Measurements from ENCODE around the gene PXMP4.

The PXMP4 gene

DNA sequence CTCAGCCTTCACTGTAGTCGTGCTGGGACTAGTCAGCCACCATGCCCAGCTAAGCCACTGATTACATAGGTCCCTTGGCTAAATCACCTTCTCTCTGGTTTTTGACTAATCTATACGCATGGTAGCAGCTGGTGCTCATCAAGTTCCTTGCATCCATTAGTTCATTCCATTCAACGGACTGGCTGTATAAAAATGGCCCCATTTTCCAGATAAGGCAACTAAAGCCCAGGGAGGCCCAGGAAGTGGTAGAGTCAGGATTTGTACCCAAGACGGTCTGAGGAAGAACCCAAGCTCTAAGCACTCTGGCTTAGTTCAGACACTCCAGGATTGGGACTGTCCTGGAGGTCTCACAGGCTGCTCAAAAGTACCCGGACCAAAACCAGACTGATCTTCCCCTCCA, 38.8 kb downstream of the PXMP4 start:
- DNase-seq, result no peak

DNA sequence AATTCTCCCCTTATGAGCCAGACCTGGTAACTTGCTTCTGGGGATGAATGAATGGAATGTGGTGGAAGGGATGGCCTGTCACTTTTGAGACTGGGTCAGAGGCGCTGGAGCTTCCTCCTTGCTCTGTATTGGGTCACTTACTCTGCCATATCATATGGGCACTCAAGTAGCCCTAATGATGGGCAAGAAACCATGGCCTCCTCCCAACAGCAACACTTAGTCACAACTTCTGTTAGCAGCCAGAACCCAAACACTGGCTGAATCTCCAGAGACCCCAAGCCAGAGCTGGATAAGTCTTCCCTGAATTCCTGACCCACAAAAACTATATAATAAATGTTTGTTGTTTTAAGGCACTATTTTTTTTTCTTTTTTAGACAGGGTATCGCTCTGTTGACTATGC, 39.4 kb downstream of the PXMP4 start:
- no peak for DNase-seq

DNA sequence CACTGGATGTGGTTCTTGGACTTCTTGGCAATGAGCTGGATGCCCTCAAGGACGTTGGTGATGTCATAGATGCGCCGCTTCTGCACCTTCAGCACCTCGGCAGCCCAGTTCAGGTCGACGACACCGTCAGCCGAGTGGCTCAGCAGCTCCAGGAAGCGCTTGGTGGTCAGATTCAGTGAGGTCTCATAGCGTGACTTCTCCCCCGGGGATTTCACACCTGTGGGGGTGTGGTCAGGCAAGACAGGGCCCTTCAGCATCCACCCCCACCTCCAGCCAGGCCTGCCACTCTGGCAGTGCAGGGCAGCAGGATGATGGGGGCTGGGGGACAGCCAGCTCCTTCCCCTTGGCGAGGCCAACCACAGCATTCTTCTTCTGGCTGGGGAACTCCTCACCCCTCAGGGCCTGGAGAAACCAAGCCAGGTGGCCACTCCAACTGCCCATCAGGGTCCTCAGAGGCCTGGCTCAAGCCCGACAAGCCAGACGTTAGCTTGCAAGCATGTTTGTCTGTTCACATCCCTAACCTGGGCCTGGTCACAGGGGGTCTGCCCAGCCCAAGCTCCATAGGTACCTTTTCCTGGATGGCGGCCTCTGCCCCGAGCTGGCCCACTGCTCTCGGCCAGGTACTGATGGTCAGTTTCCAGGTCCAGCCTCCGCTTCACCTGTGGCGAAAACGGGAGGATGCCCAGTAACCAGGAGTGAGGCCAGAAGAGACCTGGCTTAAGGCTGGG, 40.2 kb downstream of the PXMP4 start:
- DNase-seq, result peak; percentile 49

DNA sequence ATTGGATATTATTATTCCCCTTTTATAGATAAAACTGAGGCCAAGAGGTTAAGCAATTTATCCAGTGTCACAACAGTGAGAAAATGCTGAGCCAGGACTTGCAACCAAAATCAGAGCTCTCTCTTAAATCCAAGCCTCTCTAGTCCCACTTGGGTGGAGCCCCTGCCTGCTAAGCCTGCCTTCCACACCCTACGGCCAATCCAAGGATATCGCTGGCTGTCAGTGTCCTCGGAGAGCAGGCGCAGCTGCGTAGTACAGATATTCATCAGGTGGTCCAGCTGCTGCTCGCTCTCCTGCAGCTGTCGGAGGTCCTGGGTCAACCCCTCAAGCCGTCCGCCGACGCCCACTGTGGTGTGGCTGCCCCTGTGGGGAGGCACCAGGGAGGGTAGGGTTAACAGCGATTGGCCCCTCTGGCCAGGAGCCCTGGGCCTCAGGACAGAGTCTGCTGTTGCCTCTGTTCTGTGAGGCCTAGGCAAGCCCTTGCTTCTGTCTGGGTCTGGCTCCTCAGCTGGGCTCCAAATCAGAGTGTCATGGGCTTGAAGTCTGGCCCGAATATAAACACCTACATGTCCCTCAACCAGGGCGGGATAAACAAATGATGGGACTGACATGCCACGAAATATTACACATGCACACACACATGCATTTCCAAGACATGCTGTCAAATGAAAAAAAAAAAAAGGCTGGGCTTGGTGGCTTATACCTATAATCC, 42.0 kb downstream of the PXMP4 start:
- no peak for DNase-seq

DNA sequence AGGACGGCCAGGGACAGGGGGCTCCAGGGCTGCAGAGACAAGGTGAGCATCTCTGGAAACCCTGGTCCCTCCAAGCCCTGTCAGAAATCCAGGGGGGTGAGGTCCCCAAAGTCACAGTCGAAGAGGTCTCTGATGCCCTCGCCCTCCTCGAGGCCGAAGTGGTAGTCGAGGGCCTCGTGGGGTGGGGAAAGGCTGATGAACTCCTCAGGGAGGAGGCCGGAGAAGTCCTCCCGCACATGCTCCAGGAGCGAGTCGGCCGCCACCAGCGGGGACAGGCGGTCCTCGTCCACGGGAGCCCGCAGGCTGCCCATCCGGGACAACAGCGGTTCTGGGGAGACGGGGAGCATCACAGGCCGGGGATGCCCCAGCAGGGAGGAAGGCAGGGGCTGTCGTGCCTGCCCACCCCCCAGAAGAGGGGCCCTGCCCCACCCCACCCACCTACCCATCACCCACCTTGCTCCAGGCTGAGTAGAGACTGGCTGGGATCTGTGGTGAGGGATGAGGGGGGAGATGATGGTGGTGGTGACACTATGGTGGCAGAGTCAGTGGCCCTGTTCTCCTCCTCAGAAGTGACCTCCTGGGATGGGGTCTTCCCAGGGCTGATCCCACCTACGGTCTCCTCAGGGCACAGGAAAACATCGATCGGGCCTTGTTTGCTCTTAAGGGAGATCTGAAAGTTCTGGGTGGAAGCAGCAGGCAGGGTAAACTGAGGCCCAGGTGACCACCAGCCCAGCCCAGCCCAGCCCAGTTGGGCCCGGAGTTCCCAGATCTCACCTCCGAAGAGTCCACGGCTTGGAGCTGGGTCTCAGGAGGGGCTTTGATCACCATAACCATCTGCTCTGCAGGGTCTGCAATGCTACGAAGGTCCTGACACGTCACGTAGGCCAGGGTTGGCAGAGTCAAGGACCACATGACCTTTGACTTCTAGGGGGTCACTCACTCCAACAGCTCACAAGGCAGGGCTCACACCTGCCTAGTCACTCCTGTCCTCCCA, 43.2 kb downstream of the PXMP4 start:
- no peak for DNase-seq

DNA sequence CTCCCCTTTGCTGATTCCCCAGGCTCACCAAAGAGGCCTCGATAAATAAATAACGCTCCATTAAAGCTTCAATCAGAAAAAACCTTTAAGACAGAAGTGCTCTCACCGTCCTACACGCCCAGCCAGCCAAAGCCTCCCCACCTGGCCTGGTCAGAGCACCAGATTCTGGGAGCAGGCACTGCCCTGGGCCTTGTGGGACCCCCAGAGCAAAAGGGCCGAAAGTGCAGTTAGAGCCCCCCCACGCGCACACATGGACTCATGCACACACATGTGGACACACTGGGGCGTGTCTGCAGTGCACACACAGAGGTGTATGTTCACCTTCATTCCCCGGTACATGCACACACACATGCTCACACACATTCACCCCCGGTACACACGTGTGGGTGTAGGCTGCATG, 44.0 kb downstream of the PXMP4 start:
- DNase-seq, result no peak

DNA sequence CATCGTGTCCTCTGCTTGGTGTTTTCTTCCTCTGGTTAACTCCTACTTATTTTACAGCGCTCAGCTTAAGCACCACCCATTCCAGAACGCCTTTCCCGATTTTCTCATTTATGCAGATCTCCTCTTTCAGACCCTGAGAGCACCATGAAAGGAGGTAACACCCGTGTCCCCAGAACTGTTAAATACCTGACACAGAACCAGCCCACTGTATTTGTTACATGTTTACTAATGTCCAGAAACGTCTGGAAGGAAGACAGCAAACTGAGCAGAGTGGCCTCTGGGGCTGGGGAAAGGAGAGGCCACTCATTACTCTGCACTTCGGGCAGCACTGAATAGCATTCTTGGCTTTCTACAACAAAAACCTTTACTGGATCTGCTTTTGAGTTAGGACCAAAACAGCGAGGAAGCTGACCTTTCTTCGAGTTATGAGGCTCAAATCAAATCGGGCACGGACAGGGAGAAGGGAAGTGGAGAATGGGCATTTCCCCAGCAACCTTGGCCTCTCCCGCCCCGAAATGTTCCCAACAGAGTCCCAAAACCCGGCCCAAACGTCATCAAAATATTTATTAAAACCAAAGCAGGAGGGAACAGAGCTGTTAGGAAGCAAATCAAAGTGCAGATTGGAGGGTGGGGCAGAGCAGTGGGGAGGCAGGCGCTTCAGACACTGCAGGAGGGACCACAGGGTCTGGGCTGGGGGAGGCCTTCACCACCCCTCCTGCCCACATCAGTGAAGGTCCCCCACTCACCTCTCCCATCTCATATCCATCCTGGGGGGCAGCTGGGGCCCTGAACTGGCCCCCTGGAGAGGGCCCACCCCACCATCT, 44.8 kb downstream of the PXMP4 start:
- DNase-seq, result no peak

DNA sequence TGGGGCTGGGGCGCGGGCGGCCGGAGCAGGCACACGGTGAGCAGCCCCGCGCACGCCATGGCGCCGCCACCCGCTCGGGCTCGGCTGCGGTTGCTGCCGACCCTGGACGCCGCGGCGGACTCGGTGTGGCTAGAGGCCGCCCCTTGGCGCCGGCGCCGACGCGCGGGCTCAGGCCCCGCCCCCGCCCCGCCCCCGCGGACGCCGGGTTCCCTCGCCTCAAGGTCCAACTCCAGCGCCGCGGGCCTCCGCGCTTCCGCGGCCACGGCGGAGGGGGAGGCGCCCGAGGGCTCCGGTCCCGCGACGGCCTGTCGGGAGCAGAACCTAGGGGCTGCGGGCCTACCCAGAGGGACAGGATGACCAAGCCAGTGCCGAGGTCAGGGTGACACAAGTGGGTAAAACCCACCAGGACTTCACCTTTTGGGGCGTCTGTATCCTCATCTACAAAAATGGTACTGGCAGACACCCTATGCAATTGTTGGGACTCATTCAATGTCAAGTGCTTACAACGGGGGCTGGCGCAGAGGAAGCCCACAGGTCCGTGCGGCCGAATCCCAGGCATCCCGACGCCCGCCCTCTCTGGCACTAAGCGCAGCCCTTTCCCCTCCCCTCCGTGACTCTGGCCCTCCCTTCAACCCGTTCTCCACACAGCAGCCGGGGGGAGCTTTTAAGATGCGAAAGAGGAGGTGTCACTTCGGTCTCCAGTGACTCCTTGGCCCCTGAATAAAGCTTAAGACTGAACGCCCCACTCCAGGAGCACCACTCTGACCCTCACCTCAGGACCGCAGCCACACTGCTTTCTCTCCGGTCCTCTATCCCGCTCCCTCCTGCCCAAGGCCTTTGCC, 45.6 kb downstream of the PXMP4 start, which contains the start of gene NECAB3:
TSS of gene NECAB3 (minus strand) at position 135 of the 842 bp plus-strand sequence. CDS start at position 59, 76 bp downstream.
- peak; percentile 71 for DNase-seq

DNA sequence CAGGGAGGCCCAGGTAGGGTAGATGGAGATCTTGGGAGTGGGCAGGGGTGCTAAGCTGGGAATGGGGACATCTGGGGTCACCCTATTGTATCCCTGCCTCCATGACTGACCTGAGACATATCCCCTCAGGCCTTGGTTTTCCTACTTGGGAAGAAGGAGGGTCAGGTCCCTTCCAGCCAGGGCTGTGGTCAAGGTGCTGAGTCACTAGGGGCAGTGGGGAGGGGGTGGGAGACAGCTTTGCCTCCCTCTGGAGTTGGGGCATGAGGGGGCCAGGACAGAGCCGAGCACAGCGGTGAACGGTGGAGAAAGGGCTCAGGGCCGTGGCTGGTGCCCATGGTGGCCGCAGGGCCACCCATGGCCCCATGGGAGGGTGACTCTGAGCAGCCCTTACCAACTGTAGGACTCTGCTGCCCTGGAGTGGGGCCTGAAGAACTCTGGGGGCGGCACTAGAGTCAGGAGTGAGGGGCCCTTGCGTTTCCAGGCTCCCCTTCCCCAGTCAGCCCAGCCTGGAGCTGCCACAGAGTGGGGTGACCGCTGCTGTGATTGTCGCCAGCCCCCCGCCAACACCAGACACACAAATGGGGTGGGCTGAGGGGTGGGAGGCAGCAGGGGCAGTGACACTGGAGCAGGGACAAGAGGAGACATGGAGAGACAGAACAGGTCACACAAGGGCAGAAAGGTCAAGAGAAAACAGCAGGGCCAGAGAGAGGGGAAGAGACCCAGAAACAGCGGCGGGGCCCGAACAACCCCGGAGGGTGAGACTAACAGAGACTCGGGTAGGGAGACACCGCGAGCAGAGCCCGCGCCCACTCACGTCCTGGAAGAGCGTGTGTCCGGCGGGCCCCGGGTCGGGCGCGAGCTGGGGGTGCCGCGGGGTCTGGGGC, 46.5 kb downstream of the PXMP4 start:
- DNase-seq, result no peak

DNA sequence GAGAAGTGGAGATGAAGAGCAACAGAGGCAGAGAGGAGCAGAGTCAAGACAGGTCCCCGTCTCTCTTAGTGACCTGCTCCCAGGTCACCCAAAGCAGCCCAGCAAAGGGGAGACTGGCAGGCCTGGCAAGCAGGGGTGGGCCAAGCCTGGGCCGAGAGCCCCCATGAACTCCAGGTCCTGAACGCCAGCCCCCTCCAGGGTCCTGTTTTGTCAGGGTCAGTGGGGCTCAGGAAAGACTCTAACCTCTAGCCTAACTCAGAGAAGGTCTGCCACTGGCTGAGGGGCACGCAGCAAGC, 47.0 kb downstream of the PXMP4 start:
- DNase-seq, result no peak

DNA sequence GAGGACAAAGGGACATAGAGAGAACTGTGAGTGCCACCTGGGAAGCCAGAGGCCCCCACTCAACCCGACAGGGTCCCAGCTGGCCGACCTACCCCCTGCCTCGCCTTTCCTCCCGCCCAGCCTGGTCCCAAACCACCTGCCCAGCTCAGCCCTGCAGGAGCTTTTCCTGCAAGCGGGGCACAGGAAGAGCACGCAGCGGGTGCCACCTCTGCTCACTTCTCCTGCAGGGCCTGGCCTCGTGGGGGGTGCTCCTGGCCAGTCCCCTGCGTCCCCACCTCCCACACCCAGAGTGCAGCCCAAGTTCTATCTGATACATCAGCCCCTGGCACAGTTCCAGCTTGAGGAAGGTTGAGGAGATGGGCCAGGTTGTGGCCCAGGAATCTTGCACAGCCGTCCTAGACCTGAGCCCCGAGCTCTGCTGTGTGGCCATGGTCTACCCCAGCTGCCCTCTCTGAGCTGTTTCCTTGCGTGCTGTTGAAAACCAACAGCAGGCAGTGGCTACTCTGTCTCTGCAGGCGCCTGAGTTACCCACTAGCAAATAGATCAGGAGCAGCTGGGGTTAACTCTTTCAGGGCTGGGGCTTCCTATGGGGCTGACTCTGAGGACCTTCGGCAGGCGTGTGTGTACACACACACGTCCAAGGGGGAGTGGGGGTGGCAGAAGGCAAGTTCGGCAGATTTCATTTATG, 47.5 kb downstream of the PXMP4 start:
- no peak for DNase-seq

DNA sequence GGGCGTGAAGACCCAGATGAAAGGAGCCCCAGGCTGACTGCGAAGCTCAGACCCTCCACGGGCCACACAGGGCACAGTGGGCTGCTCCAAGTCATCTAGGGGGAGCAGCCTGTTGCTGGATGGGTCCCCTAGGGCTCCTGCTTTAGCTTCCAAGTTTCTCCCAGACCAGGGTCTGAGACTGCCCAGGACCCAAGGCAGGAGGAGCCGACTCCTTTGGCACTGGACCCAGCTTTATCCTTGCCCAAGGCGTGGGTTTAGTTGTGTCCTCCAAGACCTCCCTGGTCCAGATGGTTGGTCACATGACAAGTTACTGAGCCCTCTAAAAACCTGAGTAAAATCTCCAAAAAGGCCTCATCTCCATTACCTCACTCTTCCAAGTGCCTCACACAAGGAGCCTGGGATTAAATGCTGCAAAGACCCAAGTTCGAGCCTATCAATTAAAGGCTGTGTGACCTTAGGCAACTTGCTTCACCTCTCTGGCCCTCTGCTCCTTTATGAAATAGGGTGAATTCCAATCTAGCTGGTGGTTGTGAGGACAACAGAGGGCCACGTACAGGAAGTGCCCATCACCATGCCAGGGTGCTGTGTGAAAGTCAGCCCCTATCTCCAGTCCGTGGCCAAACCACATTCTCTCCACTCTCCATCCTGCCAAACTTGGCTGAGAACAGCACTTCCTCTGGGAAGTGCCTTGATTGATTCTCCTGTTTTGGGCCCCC, 48.4 kb downstream of the PXMP4 start:
- no peak for DNase-seq

DNA sequence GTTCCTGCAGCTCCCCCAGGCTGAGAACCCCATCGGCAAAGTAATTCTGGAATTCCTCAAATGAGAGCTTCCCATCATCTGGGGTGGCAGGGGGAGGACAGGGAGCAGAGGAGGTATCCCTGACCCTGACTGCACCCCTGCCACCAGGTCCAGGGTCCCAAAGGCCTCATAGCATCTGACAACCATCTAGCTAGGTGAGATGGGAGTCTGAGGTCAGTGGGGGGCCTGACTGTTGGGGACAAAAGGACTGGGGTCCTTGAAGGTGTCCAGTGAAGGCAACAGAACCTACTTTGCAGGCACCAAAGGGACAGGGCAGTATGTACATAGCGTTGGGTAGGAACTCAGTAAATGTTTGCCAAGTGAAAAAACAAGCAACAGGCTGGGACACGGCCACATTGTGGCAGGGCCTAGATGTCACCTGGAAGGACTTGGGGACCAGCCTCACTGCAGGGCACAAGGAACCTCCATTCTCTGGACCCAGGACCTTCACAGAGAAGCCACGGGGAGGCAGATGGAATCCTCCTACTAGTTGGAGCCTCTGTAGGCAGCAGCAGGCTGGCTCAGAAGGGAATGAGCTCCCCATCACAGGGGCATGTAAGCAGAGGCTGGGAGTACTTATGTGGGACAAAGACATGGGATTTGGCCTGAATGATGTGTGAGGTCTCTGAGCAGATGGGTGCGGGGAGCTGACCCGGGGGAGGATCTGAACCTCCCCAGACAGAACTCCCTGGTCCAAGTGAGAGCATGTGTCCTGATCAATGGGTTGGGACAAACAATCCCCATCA, 49.2 kb downstream of the PXMP4 start:
- no peak for DNase-seq

DNA sequence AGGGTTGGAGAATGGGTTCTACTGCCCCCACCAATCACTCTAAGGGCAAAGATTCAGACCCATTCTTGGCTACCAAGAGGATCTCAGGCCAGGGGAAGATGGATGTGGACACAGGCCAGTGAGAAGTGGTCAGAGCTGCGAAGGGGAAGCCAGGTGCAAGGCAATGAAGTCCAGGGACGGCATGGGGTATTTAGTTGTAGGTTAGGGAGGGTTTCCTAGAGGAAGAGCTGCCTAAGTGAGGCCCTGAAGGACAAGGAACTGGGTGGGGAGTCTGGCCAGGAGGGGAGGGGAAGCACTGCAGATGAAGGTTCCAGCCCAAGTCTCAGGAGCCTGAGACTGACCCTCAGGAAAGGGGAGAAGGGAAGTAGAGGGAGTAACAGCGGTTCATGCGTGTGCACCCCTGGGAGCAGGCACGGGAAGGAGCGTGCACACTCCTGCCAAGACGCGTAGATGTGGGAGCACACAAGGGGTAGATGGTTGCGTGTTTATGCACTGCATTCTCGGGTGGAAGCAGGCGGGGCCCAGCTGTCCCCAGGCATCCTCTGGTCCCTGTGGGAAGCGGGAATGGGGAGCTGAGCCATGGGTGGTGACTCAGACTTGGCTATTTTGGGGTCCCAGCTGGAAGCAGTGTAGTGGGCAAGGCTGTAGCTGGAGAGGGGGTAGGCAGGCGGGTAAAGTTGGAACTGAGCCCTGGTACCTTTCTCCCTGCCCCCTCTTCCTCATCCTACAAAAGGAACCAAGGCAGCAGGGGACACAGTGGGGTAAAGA, 50.1 kb downstream of the PXMP4 start:
- no peak for DNase-seq

DNA sequence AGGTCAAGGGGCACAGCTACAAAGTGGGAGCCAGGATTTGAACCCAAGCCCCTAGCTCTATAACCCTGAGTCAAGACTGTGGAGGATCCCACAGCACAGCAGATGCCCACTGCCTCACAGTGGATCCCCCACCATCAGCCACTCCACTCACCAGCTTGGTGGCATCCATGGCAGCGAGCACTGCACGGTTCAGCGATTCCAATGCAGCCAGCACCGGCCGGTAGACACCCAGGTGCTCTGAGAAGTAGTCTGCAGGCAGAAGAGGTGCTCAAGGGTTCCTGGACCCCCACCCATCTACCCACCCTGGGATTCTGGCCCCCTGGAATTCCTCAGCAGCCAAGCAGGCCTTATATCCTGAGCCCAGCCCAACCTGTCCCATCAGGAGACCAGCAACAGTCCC, 50.9 kb downstream of the PXMP4 start:
- DNase-seq, result no peak

DNA sequence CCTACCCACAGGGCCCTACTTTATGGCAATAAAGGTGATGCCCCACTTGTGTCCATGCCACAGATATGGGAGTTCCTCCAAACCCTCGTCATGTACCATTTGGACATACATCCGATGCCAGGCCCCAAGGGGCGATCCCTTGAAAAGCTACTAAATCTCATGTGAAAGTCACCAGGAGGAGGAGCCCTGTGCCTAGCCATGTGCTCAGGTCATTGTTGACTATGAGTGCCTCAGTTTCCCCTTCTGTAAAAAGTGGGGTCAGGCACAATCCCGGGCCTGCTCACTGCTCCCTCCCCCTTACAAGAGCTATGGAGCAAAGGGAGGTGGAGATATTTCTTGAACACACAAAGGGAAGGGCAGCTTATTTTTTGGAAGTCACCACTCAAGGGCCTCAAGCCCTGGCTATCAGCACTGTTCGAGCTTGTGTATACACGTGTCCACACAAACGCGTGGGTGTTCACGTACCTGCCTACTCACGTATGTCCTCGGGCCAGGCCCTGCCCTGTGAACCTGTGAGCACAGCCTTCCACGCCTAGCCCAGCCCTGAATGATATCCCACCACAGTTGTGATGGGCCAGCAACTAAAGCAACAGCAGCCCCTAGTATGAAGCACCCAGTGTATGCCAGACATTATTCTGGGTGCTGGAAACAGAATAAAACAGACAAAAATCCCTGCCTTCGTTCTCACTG, 51.5 kb downstream of the PXMP4 start:
- no peak for DNase-seq
